Stimulated activated CD4-positive, alpha-beta T cell treated with anti-CD3 and anti-CD28 coated beads, Interleukin-1b, Interleukin-23, amount 100 ng/mL, for 48 hours (primary cell): ENCODE results near the gene DBN1.
"Not testable (repeated sequence)": the region's sequence is repeated elsewhere in the genome, so short reads cannot be mapped to it uniquely, and the experiment has no call there.

Experiments
- DNase-seq: peaks from one replicate; pipeline ENCODE4 v3.0.0-alpha.2; 2020

DBN1 gene

DNA sequence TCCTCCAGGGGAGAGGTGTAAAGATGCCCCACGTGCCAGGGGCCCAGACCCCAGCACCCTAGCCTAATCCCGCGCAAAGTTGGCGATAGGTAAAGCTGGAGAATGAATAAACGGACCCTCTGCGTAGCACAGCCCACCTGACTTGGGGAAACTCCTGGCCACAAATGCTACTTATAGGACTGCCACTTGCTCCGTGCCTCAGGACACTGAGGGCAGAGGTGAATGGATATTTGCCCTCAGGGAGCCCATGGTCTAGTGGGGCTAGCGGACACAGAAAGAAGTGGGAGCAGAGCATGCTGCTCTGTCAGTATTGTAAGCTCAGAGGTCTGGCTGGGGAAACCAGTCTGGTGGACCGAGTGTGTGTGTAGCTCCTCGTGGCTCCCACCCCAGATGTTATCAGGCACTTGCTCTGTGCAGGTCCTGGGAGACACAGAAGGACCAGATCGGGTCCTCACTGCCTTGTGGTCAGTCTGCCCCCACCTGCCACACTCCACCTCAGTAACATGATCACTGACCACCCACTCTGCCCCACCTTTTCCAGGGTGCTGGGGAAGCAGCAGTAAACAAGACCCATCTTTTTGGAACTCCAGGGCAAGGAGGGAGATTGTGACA lies 46.1 kb downstream of the DBN1 start:
- no peak for DNase-seq

DNA sequence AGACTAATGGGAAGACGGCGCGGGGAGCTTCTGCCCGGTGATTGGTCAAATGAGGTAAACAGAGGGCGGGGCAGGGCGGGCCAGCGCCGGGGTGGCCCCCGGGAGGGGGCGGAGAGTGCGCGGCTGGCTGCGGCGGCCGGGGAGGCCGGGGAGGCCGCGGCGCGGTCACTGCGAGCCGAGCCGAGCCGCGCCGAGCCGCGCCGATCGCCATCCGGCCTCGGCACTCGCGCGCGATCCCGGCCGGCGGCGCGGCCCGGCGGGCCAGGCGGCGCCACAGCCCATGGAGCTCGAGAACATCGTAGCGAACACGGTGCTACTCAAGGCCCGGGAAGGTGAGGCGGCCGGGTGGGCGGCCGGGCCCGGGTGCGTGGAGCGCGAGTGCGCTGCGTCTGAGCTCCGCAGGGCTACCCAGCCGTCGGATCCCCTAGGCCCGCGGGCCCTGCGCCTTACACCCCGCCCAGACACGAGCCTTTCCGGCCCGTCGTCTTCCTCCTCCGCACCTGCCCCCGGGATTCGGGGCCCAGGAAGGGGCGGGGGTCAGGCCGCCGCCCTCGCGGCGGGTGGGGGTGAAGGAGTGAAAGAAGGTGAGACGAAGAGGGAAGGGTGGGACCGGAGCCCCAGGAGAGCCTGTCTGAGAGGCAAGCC lies 46.7 kb downstream of the DBN1 start, which contains the start of gene GRK6:
GRK6 (plus strand) TSS at position 111 of the 645 bp plus-strand sequence; CDS start at position 281, 170 bp downstream.
- peak; percentile 71 for DNase-seq

DNA sequence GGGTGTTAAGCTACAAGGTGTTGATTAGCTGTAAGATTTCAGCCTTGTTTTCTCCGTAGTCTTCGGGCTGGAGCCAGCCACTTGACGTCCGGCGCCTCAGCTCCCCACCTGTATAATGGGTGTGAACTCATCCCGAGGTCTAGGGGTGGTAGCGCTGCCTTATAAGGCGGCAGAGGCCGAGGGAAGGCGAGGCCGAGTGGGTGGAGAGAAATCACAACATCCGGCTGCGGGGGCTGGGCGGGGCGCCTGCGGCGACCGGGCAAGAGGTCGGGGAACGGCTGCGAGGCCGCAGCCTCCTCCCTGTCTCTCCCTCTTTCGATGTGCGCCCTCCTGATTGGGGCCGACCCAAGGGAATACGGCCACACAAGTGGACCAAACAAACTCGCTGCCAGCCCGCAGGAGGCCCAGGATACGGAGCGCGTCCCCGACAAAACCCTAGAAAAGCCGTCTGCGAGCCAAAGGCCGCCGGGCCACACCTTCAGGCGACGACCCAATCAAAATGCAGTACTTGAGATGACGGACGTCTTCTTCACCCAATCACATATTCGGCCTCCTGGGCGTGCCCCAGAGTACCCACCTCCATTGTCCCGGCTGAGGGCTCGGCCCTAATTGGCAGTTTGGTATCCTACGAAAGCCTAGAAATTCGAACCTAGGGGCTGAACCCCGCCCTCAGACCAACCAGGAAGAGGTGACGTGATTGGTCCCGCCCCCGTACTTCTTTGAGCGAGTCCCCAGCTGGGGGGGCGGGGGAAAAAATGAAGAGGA lies 47.5 kb downstream of the DBN1 start:
- peak; percentile 100 for DNase-seq

DNA sequence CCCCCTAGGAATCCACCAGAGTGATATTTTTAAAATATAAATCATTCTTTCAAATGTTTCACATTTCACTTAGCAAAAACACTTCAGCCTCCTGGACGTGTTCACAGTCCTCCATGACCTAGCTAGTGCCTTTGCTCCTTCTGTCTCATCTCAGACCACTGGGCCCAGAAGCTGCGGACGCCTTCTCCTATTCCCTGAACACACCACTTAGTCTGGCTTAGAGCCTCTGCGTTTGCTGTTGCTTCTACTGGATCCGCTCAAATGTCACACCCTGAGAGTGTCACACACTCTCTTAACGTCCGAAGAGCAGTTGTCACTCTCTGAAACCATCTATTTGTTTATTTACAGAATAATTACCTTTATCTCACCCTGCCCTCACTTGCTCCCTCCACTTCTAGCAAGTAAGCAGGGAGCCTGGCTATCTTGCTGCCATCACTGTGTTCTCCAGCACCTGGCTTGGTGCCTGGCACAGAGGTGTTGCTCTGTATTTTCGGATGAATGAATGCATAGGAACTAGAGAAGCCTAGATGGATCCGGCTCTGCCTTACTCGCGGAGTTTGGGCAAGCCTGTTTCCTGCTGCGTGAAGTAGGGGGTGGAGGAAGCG lies 48.1 kb downstream of the DBN1 start:
- peak; percentile 24 for DNase-seq

DNA sequence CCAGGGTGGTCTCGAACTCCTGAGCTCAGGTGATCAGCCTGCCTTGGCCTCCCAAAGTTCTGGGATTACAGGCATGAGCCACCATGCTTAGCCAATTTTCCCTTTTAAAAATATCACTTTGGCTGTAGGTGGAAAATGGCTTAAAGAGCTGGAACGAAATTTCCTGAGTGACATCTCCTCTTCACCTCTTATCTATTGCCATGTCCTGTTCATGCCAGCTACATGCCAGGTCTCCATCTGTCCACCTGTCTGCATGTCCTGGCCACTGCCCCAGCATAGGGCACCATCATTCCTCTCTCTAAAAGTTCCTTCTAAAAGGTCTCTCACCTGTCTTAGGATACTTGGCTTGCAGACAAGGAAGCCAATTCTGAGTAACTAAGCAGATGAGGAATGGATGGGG lies 49.8 kb downstream of the DBN1 start:
- DNase-seq: no peak

DNA sequence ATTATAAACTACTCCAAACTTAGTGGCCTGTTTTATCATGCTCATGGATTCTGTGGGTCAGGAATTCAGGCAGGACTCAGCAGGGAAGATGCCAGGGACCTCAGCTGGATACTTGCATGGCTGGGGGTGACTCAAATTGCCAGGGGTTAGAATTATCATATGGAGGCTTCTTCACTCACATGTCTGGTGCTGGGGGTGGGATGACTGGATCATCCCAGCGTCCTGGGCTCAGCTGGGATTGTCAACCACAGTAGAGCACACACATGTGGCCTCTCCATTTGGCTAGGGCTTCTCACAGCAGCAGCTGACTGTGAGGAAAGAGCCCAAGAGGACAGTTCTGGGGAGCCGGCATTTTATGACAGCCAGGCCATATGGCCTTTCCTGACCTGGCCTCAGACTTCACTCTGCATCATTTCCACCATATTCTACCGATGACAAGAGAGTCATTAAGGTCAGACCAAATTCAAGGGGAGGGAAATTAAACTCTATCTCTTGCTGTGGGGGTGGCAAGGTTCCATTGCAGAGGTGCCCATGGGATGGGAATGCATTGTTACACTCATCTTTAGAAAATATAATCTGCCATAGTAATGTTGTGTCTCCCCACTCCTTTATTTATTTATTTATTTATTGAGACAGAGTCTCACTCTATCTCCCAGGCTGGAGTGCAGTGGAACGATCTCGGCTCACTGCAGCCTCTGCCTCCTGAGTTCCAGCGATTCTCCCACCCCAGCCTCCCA lies 52.2 kb downstream of the DBN1 start:
- no peak for DNase-seq

DNA sequence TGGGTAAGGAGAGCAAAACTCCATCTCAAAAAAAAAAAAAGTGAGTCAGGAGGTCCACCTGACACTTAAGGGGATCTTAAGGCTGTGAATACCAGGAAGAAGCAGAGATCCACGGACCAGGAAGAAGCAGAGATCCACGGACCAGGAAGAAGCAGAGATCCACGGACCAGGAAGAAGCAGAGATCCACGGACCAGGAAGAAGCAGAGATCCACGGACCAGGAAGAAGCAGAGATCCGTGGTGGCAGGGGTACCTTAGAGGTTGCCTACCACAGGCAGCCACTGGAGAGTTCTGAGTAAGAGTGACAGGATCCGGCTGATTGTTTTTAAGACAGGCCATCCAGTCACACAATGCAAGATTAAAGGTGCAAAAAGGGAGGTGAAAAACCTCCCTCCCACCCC lies 53.0 kb downstream of the DBN1 start:
- DNase-seq: not testable (repeated sequence)

DNA sequence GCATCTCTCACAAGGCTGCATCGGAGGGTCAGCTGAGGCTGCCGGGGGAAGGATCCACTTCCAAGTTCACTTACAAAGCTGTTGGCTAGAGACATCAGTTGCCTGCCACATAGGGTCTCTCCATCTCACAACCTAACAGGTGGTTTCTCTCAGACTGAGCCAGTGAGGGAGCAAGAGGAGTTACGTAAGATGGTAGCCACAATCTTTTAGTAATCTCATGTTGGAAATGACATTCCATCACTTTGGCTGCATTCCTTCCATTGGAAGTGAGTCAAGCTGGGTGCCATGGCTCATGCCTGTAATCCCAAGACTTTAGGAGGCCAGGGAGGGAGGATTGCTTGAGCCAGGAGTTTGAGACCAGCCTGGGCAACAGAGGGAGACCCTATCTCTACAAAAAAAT lies 54.4 kb downstream of the DBN1 start:
- DNase-seq: no peak

DNA sequence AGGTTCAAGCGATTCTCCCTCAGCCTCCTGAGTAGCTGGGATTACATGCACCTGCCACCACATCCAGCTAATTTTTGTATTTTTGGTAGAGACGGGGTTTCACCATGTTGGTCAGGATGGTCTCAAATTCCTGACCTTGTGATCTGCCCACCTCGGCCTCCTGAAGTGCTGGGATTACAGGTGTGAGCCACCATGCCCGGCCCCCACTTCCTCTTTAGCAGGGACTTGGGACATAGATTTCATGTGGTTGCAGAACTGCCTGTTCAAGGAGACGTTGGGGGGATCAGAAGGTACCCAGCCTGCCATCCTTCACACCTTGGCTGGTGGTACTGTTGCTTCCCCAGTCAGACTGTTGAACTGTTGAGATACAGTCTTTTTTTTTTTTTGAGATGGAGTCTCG lies 56.4 kb downstream of the DBN1 start:
- DNase-seq: not testable (repeated sequence)

DNA sequence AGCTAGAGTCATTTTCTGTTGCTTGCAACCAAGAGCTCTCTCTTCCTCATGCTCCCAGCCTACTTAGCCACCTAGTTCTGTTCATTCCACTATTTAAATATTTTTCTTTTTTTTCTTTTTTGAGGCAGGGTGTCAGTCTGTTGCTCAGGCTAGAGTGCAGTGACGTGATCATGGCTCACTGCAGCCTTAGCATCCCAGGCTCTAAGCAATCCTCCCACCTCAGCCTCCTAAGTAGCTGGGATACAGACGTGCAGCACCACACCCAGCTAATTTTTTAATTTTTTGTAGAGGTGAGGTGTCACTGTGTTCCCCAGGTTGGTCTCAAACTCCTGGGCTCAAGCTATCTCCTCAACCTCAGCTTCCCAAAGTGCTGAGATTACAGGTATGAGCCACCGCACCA lies 59.0 kb downstream of the DBN1 start:
- DNase-seq: no peak

DNA sequence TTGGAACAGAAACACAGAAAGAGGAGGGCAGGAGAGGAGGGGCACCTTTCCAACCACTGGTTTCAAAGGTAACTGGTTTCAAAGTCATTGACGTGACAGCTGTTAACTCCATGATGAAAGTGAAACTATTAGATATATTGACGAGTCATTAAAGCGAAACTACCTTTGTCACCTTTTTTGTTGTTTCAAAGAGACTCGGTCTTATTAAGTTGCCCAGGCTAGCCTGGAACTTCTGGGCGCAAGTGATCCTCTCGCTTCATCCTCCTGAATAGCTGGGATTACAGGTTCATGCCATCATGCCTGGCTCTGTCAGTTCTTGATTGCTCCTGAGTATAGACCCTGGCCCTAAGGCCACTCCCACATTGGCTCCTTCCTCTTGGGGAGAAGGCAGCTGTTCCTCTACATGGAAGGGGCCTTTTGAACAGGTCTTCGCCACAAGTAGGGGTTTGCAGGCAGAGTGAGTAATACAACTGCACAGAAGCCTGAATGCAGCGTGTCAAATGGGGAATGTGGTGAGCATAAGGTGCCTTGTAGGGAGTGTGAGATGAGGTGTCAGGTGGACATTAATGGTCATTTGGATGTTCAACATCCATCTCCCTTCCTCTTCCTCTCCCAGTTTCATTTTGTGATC lies 60.7 kb downstream of the DBN1 start:
- DNase-seq: peak; percentile 37

DNA sequence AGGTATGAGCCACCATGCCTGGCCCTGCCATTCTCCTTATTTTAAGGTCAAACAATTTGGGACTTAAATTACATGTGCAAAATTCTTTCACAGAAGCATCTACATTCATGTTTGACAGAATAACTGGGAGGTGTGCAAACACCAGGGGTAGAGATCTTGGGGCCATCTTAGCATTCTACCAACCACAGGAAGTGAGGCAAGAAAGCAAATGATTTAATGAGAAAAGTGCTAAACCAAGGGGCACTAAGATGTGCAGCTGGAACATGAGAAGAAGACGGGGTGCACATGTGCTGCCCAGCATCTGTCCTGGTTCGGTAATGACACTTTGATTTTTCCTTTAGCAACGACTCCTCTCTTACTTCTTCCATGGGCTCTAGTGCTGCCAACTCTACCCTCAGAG lies 62.9 kb downstream of the DBN1 start:
- no peak for DNase-seq

DNA sequence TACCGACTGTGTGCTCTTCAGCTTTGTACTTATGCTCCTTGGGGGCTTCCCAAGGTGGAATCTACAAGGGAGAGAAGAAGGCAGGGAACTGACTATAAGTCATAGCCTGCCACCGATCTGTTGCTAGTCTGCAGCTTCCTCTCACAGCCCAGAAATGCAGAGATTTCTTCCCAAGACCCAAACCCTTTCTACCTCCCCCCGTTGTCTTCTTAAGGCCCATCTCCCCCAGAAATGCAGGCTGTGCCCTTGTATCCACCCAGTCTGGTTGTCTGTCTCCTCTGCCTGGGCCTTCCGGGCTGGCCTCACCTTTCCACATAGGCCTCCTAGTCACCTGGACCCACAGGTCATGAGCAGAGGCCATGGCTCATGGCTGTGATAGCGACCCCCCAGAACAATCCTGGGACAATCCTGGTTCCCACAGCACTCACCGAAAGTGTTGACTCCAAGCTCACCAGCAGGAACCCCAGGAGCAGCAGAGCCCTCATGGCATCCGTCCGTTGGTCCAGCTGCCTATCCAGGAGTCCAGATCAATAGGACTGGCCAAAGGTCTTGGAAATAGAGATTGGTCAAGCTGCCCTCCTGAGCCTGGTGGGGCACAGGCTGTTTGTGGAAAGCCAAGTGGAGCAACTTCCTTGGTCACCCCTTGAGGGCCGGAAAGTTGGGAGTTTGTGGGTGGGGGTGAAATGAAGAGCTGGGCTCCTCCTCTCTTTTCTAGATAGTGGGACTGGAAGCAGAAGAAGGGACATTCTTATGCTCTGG lies 64.2 kb downstream of the DBN1 start, which contains the start of gene F12:
F12 (minus strand) TSS at position 522 of the 759 bp plus-strand sequence; CDS start at position 485, 37 bp downstream.
- DNase-seq: no peak
